GM19193 (cell line): ENCODE results near the gene SASH3.

Source experiments
- POLR2A ChIP-seq: IDR thresholded peaks from 4 replicates; pipeline ENCODE4 v1.6.1; 2011; ENCODE audit not compliant: insufficient read depth, insufficient read length; ENCODE audit errors: extremely low read depth

Gene SASH3

GRCh38 chrX:129779747-129780146 is at the start of gene SASH3:
Gene SASH3, plus strand, starts transcription at chrX:129779949. Its CDS starts 149 bp downstream, at chrX:129780098.
- peak; percentile 93 for TF ChIP-seq POLR2A

- TF ChIP-seq POLR2A = no peak
Observed at GRCh38 chrX:129731228-129731627, 48.5 kb upstream of the SASH3 start.

GRCh38 chrX:129732857-129733256 is 46.9 kb upstream of the SASH3 start:
- TF ChIP-seq POLR2A = no peak

GRCh38 chrX:129733335-129733734 is 46.4 kb upstream of the SASH3 start:
- TF ChIP-seq POLR2A = no peak

GRCh38 chrX:129736491-129736890 is 43.3 kb upstream of the SASH3 start:
- TF ChIP-seq POLR2A = no peak

- TF ChIP-seq POLR2A = no peak
Observed at GRCh38 chrX:129737916-129738315, 41.8 kb upstream of the SASH3 start.

- no peak for TF ChIP-seq POLR2A
Observed at GRCh38 chrX:129738466-129739308, 41.1 kb upstream of the SASH3 start, which contains the start of gene XPNPEP2. Gene XPNPEP2, plus strand, starts transcription at chrX:129738979. Its CDS starts 235 bp downstream, at chrX:129739214.

- TF ChIP-seq POLR2A = no peak
Observed at GRCh38 chrX:129739578-129739977, 40.2 kb upstream of the SASH3 start.

- no peak for TF ChIP-seq POLR2A
Observed at GRCh38 chrX:129741880-129742758, 37.6 kb upstream of the SASH3 start.

- no peak for TF ChIP-seq POLR2A
Observed at GRCh38 chrX:129743821-129744220, 35.9 kb upstream of the SASH3 start.

GRCh38 chrX:129744861-129745321 is 34.9 kb upstream of the SASH3 start:
- no peak for TF ChIP-seq POLR2A

GRCh38 chrX:129746557-129747470 is 32.9 kb upstream of the SASH3 start:
- no peak for TF ChIP-seq POLR2A

GRCh38 chrX:129747533-129747932 is 32.2 kb upstream of the SASH3 start:
- TF ChIP-seq POLR2A = no peak

- no peak for TF ChIP-seq POLR2A
Observed at GRCh38 chrX:129748305-129748704, 31.4 kb upstream of the SASH3 start.
